GM18951 (cell line): ENCODE measurements around the gene HMX2.

Experiments used
- POLR2A ChIP-seq: IDR thresholded peaks from 4 replicates; pipeline ENCODE4 v1.6.1; 2011; ENCODE audit warnings: mild to moderate bottlenecking; ENCODE audit not compliant: insufficient read length, insufficient read depth; ENCODE audit errors: extremely low read depth
- in situ Hi-C: fragments of 300-500 bp; cut with MboI; formaldehyde crosslinking; loops from one replicate; pipeline ENCODE4 v1.12.0; 2022; ENCODE audit warnings: low sequenced_read_pairs, mixed read lengths, inconsistent platforms; ENCODE audit not compliant: unreplicated experiment

Gene HMX2

DNA sequence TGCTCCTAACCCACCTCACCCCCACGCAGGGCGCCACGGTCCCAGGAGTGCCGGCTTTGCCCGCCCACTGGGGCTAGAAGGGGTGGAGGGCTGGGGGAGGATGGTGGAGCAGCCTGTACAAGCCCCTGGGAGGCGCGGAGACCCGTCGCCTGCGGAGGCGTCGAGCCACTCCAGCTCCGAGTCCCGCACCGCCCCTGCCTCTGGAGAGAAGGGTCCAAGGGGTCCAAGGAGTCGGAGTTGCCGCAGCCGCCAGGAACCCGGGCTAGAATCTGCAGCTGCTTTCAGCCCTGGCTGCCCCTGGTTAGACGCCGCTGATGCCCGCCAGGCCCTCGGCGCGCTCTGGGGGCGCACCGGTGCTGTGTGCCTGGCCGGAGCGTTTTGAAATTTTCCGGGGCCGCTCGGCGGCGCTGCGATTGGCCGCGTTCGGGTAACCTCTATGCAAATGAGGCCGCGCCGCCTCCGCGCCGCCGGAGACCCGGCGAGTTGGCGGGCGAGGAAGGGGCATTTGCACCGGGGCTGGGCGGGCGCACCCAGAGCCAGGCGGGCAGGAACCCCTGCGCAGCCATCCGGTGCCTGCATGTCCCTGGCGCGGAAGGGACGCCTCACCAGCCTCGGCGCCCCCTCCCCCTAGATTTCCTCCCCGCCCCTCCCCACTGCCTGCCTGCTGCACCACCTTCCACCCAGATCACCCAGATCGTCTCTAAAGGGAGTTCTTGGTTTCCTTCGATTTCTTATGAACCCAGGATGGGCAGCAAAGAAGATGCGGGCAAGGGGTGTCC lies at the start of gene HMX2:
Gene HMX2 (plus strand): TSS at position 502 of the 779 bp plus-strand sequence. CDS start 243 bp downstream, at position 745.
- TF ChIP-seq POLR2A = no peak
- in situ Hi-C loops = no loop called here

- in situ Hi-C loops = loop anchor here (25.0 kb wide), 1 partner anchor 862 kb away; no protein-coding TSS in a partner anchor
These were observed 47.7 kb upstream of the HMX2 start for GRCh38 chr10:123100030-123100762.

DNA sequence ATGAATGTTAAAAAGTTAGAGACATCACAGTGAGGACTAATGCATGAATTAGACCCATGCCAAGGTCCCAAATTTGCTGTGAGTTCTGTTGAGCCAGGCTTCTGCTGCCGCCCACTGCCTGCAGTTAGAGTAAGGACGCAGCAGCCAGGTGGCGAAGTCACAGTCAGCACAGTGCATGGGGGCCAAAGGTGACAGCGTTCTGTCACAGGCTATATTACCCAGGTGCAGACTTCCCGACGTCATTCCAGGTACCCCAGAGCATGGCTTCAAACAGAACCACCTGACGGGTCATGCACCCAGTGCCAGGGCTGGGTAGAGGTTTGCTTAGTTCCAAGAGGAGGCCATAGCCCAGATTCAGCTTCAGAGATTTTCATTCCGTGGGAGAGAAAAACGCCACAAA lies 46.1 kb upstream of the HMX2 start:
- in situ Hi-C loops = loop anchor here (25.0 kb wide), 1 partner anchor 860 kb away; no protein-coding TSS in a partner anchor
- no peak for TF ChIP-seq POLR2A

More at GRCh38 chr10:123100030-123100762, 47.7 kb upstream of the HMX2 start:
- no peak for TF ChIP-seq POLR2A

- TF ChIP-seq POLR2A = no peak
- in situ Hi-C loops = loop anchor here (25.0 kb wide), 1 partner anchor 860 kb away; no protein-coding TSS in a partner anchor
These were observed 45.3 kb upstream of the HMX2 start for GRCh38 chr10:123102673-123103072.

GRCh38 chr10:123103944-123104343 lies 44.0 kb upstream of the HMX2 start:
- in situ Hi-C loops = loop anchor here (25.0 kb wide), 1 partner anchor 858 kb away; no protein-coding TSS in a partner anchor

GRCh38 chr10:123109466-123109865 lies 38.5 kb upstream of the HMX2 start:
- in situ Hi-C loops = loop anchor here (25.0 kb wide), 1 partner anchor 853 kb away; no protein-coding TSS in a partner anchor
- no peak for TF ChIP-seq POLR2A

More at GRCh38 chr10:123103944-123104343, 44.0 kb upstream of the HMX2 start:
- no peak for TF ChIP-seq POLR2A

DNA sequence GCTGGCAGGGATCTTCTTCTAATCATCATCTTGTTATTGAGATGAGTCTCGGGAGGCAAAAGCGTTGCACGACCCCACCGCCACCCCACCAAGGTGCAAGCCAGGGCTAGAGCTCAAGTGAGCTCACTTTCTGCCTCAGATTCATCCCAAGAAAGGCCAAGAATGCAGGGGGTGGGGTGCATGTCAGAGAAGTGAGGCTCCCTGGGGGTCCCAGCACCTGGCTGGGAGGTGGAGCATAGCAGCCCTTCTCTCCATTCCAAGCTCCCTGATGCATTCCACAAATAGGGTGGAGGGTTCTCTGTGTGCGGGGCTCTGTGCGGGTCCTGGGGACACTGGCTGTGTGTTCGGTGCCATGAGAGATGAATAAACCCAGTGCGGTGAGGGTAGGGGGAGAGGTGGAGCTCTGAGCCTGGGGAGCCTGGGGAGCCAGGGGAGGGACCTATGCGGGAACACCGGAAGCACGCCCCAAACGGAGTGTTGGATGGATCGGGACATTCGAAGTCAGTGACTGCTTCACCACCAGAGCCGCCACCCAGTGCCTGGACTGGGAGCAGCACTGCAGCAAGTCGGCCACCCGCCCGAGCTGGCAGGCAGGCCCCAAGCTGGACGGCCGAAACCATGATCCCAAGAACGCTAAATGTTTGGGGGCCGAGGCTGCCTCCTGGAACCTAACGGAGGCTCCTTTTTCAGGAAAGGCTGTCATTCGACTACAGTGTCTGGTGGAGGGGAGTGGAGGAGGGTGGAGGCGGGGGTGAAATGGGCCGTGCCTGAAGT lies 30.1 kb upstream of the HMX2 start:
- in situ Hi-C loops = loop anchor here (25.0 kb wide), 1 partner anchor 844 kb away; no protein-coding TSS in a partner anchor
- TF ChIP-seq POLR2A = no peak

DNA sequence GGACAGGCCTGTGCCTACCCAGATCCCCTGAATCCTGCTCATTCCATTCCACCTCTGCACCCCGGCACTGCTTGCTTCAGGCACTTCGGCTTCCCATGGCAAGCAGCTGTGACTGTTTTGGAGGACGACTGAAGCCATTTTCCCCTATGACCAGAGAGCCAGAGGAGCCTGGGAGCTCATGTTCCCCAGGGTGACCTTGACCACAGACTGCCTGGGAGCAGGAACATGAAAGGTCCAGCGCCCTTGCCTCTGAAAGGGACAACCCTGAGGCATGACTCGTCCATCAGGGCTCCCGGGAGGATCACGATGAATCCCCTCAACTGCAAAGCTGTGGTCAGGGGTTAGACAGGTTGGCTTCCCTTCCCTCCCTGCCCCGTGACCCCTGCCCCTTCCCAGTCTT lies 28.9 kb upstream of the HMX2 start:
- in situ Hi-C loops = loop anchor here (25.0 kb wide), 1 partner anchor 843 kb away; no protein-coding TSS in a partner anchor

GRCh38 chr10:123126246-123126645 lies 21.7 kb upstream of the HMX2 start:
- in situ Hi-C loops = loop anchor here (5.0 kb wide), 1 partner anchor 436 kb away; no protein-coding TSS in a partner anchor
- no peak for TF ChIP-seq POLR2A

More for the DNA sequence above, 28.9 kb upstream of the HMX2 start:
- no peak for TF ChIP-seq POLR2A

DNA sequence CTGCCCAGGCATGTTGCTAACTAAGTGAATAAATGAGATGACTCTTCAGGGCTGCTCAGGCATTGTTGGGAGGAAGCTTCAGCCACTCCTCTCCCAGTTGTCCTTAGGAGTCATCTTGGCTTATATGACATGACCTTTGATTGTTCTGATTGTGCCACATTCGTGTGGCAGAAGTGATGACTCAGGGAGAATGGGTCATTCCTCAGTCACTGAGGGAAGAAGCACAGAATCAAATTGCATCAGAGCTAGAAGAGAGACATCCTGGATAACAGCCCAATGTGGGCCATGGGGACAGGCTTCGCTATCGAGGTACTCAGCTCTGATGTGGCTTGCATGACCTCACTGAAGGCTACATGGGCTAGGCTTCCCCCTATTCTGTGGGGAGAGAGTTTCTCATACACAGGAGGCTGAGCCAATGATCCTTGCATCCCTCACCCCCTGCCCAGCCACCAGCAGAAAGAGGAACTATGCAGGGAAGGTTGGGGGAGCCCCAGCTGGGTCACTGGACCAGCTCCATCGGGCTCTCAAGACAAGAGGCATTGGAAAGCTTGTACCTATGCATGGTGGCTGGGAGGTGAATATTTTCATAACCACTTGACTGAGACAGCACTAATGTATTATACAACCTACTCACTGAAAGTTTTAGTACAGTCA lies 18.2 kb upstream of the HMX2 start:
- no peak for TF ChIP-seq POLR2A
- in situ Hi-C loops = loop anchor here (5.0 kb wide), 1 partner anchor 433 kb away; no protein-coding TSS in a partner anchor

GRCh38 chr10:123132576-123133477 lies 15.1 kb upstream of the HMX2 start:
- TF ChIP-seq POLR2A = no peak
- in situ Hi-C loops = no loop called here
